ENCODE data around the gene URGCP.
"Not testable (repeated sequence)": the region's sequence is repeated elsewhere in the genome, so short reads cannot be mapped to it uniquely, and the experiment has no call there.

URGCP gene

GRCh38 chr7:43921423-43921822 is 15.0 kb upstream of the URGCP start:
- no peak for DNase-seq (ENCODE audit: low read depth)

- no peak for DNase-seq (ENCODE audit: low read depth)
These were observed 9.5 kb upstream of the URGCP start for GRCh38 chr7:43915907-43916306.

- DNase-seq (ENCODE audit: low read depth): no peak
These were observed 8.4 kb upstream of the URGCP start for GRCh38 chr7:43914795-43915194.

- peak; percentile 15 for DNase-seq (ENCODE audit: low read depth)
These were observed 453 bp downstream of the URGCP start for GRCh38 chr7:43905956-43906330.

- peak; percentile 40 for DNase-seq (ENCODE audit: low read depth)
These were observed 1.0 kb downstream of the URGCP start for GRCh38 chr7:43905209-43905946.

- peak; percentile 34 for DNase-seq (ENCODE audit: low read depth)
These were observed 1.7 kb downstream of the URGCP start for GRCh38 chr7:43904533-43905208.

GRCh38 chr7:43902542-43903054 is 3.8 kb downstream of the URGCP start:
- no peak for DNase-seq (ENCODE audit: low read depth)

- not testable (repeated sequence) for DNase-seq (ENCODE audit: low read depth)
These were observed 7.8 kb downstream of the URGCP start for GRCh38 chr7:43898571-43898970.

GRCh38 chr7:43895847-43896415 is 10.5 kb downstream of the URGCP start:
- DNase-seq (ENCODE audit: low read depth): no peak

GRCh38 chr7:43891069-43891955 is 15.1 kb downstream of the URGCP start:
- DNase-seq (ENCODE audit: low read depth): no peak

GRCh38 chr7:43890468-43890867 is 15.9 kb downstream of the URGCP start:
- DNase-seq (ENCODE audit: low read depth): no peak

GRCh38 chr7:43888993-43889945 is 17.1 kb downstream of the URGCP start:
- DNase-seq (ENCODE audit: low read depth): no peak

GRCh38 chr7:43884617-43885016 is 21.8 kb downstream of the URGCP start:
- DNase-seq (ENCODE audit: low read depth): no peak

- no peak for DNase-seq (ENCODE audit: low read depth)
These were observed 22.2 kb downstream of the URGCP start for GRCh38 chr7:43884209-43884608.

GRCh38 chr7:43880596-43880995 is 25.8 kb downstream of the URGCP start:
- peak; percentile 13 for DNase-seq (ENCODE audit: low read depth)

- peak; percentile 16 for DNase-seq (ENCODE audit: low read depth)
These were observed 26.9 kb downstream of the URGCP start for GRCh38 chr7:43879477-43879876.

GRCh38 chr7:43878867-43879266 is 27.5 kb downstream of the URGCP start:
- peak; percentile 41 for DNase-seq (ENCODE audit: low read depth)

GRCh38 chr7:43877968-43878864 is 28.2 kb downstream of the URGCP start:
- DNase-seq (ENCODE audit: low read depth): no peak

GRCh38 chr7:43876976-43877745 is 29.2 kb downstream of the URGCP start:
- no peak for DNase-seq (ENCODE audit: low read depth)
